RCC 7860 (cell line): ENCODE results near the gene PIK3CB.
"Not testable (repeated sequence)": the region's sequence is repeated elsewhere in the genome, so short reads cannot be mapped to it uniquely, and the experiment has no call there.

Experiments
- DNase-seq: peaks from one replicate; pipeline ENCODE4 v3.0.0-alpha.2; 2015; ENCODE audit warnings: low spot score
- FAIRE-seq: peaks from 2 replicates; lab custom pipeline; 2012; peaks lifted over from hg19 to GRCh38; lab: Jason Lieb, UNC

The PIK3CB gene

DNA sequence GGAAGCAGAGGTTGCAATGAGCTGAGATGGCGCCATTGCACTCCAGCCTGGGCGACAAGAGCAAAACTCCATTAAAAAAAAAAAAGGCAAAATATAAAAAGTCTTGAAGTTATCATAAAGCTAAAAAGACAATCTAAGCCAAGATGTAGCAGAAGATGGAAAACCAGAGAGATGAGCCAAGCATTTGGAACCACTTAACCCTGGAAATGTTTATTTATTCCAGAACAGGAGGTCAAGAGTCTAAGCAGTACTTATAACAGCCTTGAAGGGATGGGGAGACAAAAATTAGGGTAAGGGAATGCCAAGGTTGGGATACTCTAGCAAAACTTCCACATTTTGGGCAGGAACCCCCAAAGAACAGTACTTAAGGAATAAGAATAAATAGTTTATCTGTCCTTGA, 196.1 kb downstream of the PIK3CB start:
- DNase-seq (no peak), FAIRE-seq (no peak)

DNA sequence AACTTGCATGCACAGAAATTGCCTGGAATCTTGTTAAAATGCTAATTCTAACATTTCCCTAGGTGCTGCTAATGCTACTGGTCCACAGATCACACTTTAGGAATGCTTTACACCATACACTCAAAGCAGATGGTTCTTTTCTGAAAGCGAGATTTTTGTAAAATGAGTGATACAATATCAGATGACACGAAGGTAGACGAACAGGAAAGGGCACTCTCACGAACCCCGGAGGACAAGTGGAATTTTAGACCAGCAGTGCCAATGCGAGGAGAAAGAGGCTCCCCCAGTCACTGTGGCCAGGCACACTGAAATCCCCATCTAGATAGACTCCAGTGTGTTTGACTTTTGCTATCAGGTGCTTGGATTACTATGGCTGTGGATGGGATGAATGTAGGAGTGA, 205.2 kb downstream of the PIK3CB start:
- no peak for DNase-seq

DNA sequence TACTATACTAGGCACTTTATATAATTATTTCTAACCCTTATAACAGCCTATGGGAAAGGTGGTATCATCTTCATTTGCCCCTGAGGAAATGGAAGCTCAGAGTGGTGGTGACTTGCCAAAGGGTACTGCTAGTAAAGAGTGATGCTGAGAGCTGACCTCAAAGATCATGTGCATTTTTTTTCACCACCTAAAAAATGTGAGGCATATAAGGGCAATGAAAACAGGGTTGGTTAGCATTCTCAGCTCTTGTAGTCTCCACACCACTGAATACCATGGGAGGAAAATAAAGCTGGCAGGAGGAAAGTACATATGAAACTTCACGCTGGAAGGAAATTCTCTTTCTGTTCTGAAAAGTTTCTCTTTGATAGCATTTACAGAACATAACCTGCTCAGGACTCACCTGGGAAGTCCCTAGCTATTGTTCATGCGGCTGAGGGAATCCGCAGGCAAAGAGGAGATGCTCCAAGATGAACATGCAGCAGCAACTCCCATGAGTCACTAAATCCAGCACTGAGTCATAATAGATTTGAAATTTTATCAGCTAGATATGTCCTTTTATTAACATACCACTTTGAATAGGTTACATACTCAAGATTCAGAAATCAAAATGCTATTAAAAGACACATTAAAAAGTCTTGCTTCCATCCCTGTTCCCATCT, 208.9 kb downstream of the PIK3CB start:
- FAIRE-seq (peak; percentile 40), DNase-seq (peak; percentile 38)

More for the DNA sequence above, 205.2 kb downstream of the PIK3CB start:
- FAIRE-seq: no peak

DNA sequence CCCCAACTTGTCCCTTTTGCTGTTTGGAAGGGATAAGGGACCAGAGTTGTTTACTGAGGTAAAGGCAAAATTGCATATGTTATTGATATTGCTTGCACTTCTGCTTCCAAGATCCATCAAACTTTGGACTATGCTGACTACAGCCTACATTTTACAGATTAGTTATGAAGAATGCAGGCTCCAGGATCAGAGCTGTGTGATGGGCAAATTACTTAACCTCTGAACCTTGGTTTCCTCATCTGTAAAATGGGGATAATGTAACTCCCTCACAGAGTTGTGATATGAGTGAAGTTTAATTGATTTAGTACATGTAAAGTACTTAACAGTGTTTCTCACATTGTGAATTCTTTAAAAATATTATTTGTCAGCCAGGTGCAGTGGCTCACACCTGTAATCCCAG, 210.2 kb downstream of the PIK3CB start:
- FAIRE-seq (no peak), DNase-seq (no peak)

DNA sequence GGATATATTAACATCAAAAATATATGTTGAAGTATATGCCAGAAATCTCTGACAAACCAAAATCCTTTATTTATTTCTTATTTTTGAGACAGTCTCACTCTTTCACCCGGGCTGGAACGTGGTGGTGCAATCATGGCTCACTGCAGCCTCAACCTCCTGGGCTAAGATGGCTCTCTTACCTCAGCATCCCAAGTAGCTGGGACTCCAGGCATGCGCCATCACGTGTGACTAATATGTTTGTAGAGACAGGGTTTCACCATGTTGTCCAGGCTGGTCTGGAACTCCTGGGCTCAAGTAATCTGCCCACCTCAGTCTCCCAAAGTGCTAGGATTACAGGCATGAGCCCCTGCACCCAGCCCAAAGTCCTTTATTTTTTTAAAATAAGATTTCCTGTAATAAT, 214.3 kb downstream of the PIK3CB start:
- FAIRE-seq (no peak), DNase-seq (no peak)

DNA sequence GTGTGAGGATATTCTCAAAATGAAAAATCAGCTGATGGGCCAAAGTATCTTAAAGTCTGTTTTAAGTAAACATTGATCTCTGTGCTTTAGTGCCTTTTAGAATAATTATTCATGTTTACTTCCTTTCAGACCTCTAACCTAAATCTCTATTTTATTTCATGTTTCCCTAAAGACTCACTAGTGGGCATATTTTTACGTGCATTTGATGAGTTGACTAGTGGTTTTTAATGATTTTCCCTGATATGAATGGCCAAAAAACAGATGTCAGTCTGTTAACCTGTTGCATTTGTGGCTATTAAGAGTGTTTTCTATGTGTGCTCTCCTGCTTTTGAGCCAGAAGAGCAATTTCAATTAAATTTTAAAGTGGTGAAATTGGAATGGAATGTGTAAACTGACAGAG, 219.3 kb downstream of the PIK3CB start:
- DNase-seq (no peak), FAIRE-seq (no peak)

DNA sequence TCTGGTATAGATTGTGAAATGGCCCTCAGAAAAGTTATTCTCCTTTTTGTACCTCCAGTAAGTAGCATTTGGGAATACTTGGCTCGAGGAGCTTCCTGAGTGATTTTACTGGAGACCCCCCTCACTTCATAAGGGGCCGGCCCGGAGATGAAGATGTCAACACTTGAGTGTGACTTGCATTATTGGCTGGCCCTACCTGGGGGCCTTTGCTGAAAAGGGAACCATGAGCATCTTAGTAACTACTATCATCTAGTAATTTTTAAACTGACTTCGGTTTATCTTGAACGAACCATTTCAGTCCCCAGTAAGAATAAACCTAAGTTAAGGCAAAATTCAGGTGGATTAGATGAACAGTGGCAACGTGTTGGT, 224.8 kb downstream of the PIK3CB start:
- FAIRE-seq (no peak), DNase-seq (no peak)

DNA sequence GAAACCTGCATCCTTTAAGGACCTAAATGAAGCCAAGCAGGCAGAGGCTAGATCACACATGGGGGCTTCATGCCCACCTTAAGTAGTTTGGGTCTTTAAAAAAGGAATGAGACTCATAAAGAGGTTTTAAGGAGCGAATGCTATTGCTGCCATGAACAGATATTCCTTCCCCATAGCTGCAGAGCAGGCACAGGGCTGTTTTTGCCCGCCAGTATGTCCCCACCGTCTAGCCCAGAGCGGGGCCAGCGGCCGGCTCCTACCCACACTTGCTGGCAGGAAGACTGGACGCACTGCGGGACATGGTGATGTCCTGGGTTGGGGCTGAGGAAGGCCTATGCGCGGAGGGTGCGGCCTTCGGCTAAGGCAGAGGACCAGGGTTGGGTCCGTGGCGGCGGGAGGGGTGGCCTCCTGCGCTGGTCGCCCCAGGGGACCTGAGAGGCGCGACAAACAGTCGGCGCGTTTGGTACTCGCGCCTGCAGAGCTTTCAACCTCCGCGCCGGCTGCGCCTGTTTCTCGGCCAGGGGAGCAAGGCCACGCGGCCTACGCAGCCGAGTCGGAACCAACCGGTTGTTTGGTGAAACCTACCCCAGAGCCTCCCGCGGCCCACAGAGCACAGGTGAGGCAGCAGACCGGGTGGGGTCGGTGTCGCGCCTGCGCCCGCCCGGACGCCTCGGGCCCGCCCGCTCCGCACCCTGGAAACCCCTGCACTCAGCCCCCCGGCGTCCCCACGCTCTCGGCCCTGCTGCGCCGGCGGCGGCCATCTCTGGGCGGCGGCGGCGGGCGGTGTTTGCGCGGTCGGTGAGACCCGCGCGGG, 226.2 kb downstream of the PIK3CB start, which contains the start of gene FAIM:
Gene FAIM, plus strand, starts transcription at position 450 of the 814 bp plus-strand sequence. CDS start 10,956 bp downstream, outside the sequence.
- FAIRE-seq: no peak

DNA sequence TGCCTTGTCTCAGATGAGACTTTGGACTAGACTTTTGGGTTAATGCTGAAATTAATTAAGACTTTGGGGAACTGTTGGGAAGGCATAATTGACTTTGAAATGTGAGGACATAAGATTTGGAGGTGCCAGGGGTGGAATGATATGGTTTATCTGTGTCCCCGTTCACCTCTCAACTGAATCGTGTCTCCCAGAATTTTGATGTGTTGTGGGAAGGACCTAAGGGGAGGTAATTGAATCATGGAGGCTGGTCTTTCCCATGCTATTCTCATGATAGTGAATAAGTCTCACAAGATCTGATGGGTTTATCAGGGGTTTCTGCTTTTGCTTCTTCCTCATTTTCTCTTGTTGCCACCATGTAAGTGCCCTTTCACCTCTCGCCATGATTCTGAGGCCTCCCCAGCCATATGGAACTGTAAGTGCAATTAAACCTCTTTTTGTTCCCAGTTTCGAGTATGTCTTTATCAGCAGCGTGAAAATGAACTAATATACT, 230.6 kb downstream of the PIK3CB start:
- not testable (repeated sequence) for DNase-seq, FAIRE-seq

More for the DNA sequence above, 226.2 kb downstream of the PIK3CB start, which contains the start of gene FAIM:
- peak; percentile 46 for DNase-seq
